Measurements from ENCODE around the gene LMNA.

GRCh38 chr1:156077430-156077760, 37.1 kb upstream of the LMNA start:
- TF ChIP-seq CTCF (conservative IDR thresholded peaks at IDR 0.05 in 1 of 2, IDR thresholded peaks at IDR 0.05 in 1 of 2; ENCODE audit: extremely low read depth in 1 of 2, insufficient read depth in 1 of 2, low read depth in 1 of 2, low read length in 2 of 2) (no peak), EZH2 (IDR thresholded peaks at IDR 0.05; ENCODE audit: borderline replicate concordance, low read length) (no peak)

All from mammary epithelial cell (primary cell).